ENCODE results near the gene RNF220.

GRCh38 chr1:44407430-44408211, 2.6 kb downstream of the RNF220 start:
- TF ChIP-seq ESRRA (CRISPR knock-in tag; IDR thresholded peaks at IDR 0.05; ENCODE audit: borderline replicate concordance) (no peak), JUN (CRISPR knock-in tag; IDR thresholded peaks at IDR 0.05) (no peak), GABPB1 (CRISPR knock-in tag; IDR thresholded peaks at IDR 0.05) (no peak), MAX (CRISPR knock-in tag; IDR thresholded peaks at IDR 0.05) (no peak; the same call in 1 of the 2 replicates), NR3C1 (CRISPR knock-in tag; conservative IDR thresholded peaks at IDR 0.05; ENCODE audit: low read depth) (no peak), ETV6 (CRISPR knock-in tag; IDR thresholded peaks at IDR 0.05) (no peak), FOXJ3 (CRISPR knock-in tag; IDR thresholded peaks at IDR 0.05; ENCODE audit: borderline replicate concordance) (no peak), IRF1 (CRISPR knock-in tag; IDR thresholded peaks at IDR 0.05) (no peak), CREB1 (CRISPR knock-in tag; IDR thresholded peaks at IDR 0.05) (no peak)
- TF ChIP-seq, protein P1, sequence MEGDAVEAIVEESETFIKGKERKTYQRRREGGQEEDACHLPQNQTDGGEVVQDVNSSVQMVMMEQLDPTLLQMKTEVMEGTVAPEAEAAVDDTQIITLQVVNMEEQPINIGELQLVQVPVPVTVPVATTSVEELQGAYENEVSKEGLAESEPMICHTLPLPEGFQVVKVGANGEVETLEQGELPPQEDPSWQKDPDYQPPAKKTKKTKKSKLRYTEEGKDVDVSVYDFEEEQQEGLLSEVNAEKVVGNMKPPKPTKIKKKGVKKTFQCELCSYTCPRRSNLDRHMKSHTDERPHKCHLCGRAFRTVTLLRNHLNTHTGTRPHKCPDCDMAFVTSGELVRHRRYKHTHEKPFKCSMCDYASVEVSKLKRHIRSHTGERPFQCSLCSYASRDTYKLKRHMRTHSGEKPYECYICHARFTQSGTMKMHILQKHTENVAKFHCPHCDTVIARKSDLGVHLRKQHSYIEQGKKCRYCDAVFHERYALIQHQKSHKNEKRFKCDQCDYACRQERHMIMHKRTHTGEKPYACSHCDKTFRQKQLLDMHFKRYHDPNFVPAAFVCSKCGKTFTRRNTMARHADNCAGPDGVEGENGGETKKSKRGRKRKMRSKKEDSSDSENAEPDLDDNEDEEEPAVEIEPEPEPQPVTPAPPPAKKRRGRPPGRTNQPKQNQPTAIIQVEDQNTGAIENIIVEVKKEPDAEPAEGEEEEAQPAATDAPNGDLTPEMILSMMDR (IDR thresholded peaks at IDR 0.05): no peak
- TF ChIP-seq, protein P2, sequence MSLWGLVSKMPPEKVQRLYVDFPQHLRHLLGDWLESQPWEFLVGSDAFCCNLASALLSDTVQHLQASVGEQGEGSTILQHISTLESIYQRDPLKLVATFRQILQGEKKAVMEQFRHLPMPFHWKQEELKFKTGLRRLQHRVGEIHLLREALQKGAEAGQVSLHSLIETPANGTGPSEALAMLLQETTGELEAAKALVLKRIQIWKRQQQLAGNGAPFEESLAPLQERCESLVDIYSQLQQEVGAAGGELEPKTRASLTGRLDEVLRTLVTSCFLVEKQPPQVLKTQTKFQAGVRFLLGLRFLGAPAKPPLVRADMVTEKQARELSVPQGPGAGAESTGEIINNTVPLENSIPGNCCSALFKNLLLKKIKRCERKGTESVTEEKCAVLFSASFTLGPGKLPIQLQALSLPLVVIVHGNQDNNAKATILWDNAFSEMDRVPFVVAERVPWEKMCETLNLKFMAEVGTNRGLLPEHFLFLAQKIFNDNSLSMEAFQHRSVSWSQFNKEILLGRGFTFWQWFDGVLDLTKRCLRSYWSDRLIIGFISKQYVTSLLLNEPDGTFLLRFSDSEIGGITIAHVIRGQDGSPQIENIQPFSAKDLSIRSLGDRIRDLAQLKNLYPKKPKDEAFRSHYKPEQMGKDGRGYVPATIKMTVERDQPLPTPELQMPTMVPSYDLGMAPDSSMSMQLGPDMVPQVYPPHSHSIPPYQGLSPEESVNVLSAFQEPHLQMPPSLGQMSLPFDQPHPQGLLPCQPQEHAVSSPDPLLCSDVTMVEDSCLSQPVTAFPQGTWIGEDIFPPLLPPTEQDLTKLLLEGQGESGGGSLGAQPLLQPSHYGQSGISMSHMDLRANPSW (CRISPR knock-in tag; conservative IDR thresholded peaks at IDR 0.05; ENCODE audit: low read depth): no peak
- TF ChIP-seq, protein P3, sequence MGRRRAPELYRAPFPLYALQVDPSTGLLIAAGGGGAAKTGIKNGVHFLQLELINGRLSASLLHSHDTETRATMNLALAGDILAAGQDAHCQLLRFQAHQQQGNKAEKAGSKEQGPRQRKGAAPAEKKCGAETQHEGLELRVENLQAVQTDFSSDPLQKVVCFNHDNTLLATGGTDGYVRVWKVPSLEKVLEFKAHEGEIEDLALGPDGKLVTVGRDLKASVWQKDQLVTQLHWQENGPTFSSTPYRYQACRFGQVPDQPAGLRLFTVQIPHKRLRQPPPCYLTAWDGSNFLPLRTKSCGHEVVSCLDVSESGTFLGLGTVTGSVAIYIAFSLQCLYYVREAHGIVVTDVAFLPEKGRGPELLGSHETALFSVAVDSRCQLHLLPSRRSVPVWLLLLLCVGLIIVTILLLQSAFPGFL (CRISPR knock-in tag; IDR thresholded peaks at IDR 0.05; ENCODE audit: borderline replicate concordance): no peak

All from WTC11 (cell line).